Adipocyte (in vitro differentiated cells): ENCODE data around the gene ARPC1A.
"Not testable (repeated sequence)": the region's sequence is repeated elsewhere in the genome, so short reads cannot be mapped to it uniquely, and the experiment has no call there.

Source experiments
- DNase-seq: peaks from one replicate; pipeline ENCODE4 v3.0.0-alpha.2; 2015; ENCODE audit warnings: low read depth
- H3K27me3 ChIP-seq: replicated peaks from 2 replicates; pipeline ENCODE4 v1.7.0; 2013; ENCODE audit warnings: mild to moderate bottlenecking, low read length, moderate library complexity; ENCODE audit not compliant: control insufficient read depth, insufficient read depth
- H3K36me3 ChIP-seq: 2 replicates; pipeline ENCODE4 v1.7.0; 2013; ENCODE audit warnings: low read length, mild to moderate bottlenecking, moderate library complexity; ENCODE audit not compliant: control insufficient read depth, insufficient read depth, severe bottlenecking
- H3K4me1 ChIP-seq: 2 replicates; pipeline ENCODE4 v1.7.0; 2013; ENCODE audit warnings: mild to moderate bottlenecking, low read length, moderate library complexity; ENCODE audit not compliant: control insufficient read depth, insufficient read depth
- H3K4me3 ChIP-seq: 2 replicates; pipeline ENCODE4 v1.7.0; 2013; ENCODE audit warnings: mild to moderate bottlenecking, low read length, moderate library complexity
- H3K9ac ChIP-seq: 2 replicates; pipeline ENCODE4 v1.7.0; 2013; ENCODE audit warnings: mild to moderate bottlenecking, low read length, moderate library complexity
- H3K9me3 ChIP-seq: 2 replicates; pipeline ENCODE4 v1.7.0; 2013; ENCODE audit warnings: mild to moderate bottlenecking, low read length, moderate library complexity; ENCODE audit not compliant: control insufficient read depth

The ARPC1A gene

DNA sequence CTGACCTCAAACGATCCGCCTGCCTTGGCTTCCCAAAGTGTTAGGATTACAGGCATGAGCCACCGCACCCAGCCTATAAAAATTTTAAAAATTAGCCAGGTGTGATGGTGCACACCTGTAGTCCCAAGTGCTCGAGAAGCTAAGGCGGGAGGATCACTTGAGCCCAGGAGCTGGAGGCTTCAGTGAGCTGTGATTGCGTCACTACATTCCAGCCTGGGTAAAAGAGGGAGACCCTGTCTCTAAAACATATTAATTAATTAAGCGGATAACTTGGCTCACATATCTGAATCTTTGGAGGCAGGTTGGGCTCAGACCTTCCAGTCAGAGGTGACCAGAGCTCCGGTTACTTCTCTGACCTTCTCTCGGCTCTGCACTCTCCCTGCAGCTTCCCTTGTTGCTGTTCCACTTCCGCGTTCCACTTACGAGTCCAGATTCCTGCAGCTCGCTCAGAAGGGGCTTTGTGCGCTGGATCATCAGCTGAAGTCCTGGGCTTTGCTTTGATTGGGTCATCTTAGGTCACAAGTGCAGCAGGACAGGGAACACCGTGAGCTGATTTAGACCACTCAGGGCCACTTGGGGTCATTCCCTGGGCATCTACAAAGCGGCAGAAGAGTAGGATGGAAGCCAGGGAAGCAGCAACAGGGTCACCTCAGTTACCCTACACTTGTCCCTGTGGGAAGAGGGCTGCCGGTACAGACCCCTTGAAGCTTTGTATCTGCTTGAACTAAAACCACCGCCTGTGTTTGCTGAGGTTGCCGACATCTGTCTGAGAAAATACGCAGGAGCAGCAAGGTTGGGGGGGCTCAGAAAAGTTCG, 46.8 kb downstream of the ARPC1A start:
- Histone ChIP-seq H3K9me3 (no peaks in the 10 kb centered on the region), H3K36me3 (peaks cover 5% of the 10 kb centered on the region), H3K9ac (no peak overlapping the region), H3K27me3 (no peaks in the 10 kb centered on the region), H3K4me3 (no peak overlapping the region), H3K4me1 (peaks cover 14% of the 10 kb centered on the region)
- DNase-seq: peak; percentile 45

DNA sequence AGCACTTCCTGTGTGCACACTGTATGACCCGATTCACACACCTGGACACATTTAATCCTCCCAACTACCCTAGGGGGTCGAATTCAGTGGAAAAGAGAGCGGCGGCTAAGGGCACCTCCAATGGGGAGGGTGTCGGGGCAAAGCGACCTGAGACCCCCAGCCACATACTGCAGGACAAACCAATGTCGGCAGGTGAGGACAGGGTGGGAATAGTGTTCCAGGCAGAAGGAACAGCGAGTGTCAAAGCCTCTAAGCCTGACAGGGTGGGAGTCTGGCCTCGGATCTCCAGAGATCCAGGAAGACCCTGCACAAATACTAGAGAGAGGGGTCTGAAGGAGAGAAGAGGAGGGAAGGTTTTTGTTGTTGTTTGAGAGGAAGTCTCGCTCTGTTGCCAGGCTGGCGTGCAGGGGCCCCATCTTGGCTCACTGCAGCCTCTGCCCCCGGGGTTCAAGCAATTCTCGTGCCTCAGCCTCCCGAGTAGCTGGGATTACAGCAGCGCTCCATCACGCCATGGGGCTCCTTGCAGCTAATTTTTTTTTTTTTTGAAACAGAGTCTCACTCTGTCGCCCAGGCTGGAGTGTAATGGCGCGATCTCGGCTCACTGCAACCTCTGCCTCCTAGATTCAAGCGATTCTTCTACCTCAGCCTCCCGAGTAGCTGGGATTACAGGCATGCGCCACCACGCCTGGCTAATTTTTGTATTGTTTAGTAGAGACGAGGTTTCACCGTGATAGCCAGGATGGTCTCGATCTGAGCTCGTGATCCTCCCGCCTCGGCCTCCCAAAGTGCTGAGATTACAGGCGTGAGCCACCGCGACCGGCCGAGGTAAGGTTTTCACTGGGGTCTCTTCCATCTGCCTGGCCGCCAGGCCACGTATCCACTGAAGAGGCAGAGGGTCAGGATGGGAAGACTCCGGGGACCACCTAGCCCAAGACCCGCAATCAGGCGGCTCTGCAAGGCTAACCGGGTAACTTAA, 47.7 kb downstream of the ARPC1A start:
- peaks cover 14% of the 10 kb centered on the region for H3K4me1 ChIP-seq
- H3K9me3 ChIP-seq: no peaks in the 10 kb centered on the region
- peak overlapping the region; percentile 87 for H3K9ac ChIP-seq
- H3K36me3 ChIP-seq: peaks cover 14% of the 10 kb centered on the region
- H3K4me3 ChIP-seq: peak overlapping the region; percentile 85
- DNase-seq: no peak
- no peaks in the 10 kb centered on the region for H3K27me3 ChIP-seq

DNA sequence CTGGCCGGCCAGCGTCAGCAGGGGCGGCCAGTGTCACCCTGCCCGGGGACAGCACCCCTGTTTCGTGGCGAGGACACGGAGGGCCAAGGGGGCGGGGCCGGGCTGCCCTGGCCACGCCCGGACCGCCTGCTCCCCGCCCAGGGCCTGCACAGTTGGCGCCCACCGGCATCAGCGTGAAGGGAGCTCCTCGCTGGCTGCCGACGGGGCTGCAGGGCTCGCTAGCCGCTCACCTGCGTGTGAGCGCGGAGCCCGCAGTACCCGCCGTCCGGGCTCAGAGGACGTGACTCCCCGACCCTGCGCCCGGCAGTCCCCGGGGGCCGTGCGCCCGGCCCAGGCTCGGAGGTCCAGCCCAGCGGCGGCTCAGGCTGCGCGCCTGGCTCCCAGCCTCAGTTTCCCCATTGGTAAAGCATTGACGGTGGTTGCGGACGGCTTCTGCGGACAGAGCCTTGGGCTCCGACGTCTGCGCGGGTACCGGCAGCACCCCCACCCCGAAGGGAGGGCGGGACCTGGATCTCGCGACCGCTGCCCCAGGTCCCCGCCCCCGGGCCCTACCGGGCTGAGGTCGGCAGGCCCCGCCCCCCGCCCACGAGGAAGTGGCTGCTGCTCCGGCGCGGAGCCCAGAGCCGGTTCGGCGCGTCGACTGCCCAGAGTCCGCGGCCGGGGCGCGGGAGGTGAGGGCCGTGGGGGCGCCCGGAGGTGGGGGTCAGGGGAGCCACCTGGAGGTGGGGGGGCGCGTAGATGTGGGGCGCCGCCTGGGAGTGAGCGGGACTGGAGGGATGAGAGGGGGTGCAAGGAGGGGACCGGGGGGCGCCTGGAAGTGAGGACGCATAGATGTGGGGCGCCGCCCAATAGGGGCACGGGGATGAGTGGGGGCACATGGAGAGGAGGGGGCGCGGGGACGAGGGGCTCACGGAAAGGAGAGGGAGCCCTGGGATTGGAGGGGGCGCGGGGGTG, 48.7 kb downstream of the ARPC1A start, which contains the start of gene ARPC1B:
Gene ARPC1B, plus strand, starts transcription at position 620 of the 954 bp plus-strand sequence. CDS start 10,985 bp downstream, outside the sequence.
- DNase-seq: peak; percentile 80
- Histone ChIP-seq H3K4me3 (peak within 1 kb of the TSS; percentile 85), H3K4me1 (peaks cover 20% of the 10 kb centered on the region), H3K9ac (peak within 1 kb of the TSS; percentile 87), H3K36me3 (peaks cover 11% of the 10 kb centered on the region), H3K9me3 (no peaks in the 10 kb centered on the region), H3K27me3 (no peaks in the 10 kb centered on the region)

DNA sequence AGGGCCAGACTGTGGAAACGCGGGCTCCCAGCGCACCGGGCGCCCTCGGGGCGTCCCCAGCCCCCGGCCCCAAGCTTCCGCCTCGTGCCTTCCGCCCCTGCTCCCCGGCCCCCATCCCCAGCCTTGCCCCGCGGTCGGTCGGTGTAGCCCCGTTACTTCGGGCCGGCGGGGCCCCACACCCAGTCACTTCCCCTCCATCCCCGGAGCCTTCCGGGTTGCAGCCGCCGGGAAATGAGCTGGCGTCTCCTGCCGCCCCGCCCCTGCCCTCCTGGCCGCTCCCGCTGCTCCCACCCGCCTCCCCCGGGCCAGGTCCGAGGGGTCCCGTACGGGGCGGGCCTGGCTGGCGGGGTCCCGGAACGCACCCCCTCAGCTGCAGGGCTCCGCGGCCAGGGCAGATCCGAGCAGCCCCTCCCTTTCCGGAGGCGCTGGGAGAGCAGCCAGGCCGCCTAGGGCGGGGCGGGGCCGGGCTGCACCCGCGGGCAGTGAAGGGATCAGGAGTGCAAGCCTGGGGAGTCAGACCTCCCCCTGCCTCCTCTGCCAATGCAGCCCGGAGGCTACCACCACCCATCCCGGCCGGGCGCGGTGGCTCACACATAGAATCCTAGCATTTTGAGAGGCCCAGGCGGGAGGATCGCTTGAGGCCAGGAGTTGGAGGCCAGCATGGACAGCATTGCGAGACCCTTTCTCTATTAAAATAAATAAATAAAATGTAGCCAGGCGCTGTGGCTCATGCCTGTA, 49.5 kb downstream of the ARPC1A start:
- Histone ChIP-seq H3K9ac (peak overlapping the region; percentile 87), H3K4me1 (peaks cover 28% of the 10 kb centered on the region), H3K27me3 (no peaks in the 10 kb centered on the region), H3K9me3 (no peaks in the 10 kb centered on the region), H3K36me3 (peaks cover 11% of the 10 kb centered on the region), H3K4me3 (peak overlapping the region; percentile 85)
- DNase-seq: peak; percentile 84

DNA sequence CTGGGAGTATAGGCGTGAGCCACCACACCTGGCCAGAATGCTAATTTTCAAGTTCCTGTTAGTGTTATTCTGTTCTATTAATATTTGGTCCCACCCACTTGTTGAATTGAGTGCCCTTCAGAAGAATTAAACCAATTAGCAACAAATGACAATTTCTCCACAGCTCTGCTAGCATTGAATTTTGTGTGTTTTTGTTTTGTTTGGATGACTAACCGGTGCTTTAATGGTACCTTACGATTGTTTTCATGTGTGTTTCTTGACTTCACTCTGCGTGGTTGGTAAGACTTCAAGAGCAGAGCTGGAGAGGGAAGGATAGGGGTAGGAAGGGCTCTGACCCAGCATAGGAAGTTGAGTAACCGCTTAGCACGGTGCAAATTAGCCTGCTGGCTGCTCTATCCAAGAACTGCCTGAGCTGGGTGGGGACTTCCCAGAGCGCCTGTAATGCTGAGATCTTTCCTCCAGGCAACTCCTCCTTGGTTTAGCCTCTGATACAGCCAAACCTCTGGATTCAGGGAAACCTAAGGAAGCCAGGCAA, 53.4 kb downstream of the ARPC1A start:
- DNase-seq: peak; percentile 96
- Histone ChIP-seq H3K9me3 (no peaks in the 10 kb centered on the region), H3K36me3 (peaks cover 11% of the 10 kb centered on the region), H3K4me3 (peak overlapping the region; percentile 67), H3K4me1 (peaks cover 34% of the 10 kb centered on the region), H3K9ac (peak overlapping the region; percentile 90), H3K27me3 (no peaks in the 10 kb centered on the region)

DNA sequence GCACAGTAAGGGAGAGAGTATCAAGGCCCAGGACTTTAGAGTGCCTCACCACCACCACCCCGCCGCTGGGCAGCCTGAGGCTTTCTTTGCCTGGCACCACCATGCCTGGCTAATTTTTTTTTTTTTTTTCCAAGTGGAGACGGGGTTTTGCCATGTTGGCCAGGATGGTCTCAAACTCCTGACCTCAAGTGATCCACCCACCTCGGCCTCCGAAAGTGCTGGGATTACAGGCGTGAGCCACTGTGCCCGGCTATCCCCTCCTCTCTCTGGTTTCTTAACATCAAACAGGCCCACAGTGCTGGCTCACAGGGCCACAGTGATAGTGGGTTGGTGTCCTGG, 54.0 kb downstream of the ARPC1A start:
- peak overlapping the region; percentile 67 for H3K4me3 ChIP-seq
- peaks cover 11% of the 10 kb centered on the region for H3K36me3 ChIP-seq
- peak overlapping the region; percentile 90 for H3K9ac ChIP-seq
- H3K4me1 ChIP-seq: peaks cover 34% of the 10 kb centered on the region
- H3K9me3 ChIP-seq, H3K27me3 ChIP-seq, DNase-seq: not testable (repeated sequence)

DNA sequence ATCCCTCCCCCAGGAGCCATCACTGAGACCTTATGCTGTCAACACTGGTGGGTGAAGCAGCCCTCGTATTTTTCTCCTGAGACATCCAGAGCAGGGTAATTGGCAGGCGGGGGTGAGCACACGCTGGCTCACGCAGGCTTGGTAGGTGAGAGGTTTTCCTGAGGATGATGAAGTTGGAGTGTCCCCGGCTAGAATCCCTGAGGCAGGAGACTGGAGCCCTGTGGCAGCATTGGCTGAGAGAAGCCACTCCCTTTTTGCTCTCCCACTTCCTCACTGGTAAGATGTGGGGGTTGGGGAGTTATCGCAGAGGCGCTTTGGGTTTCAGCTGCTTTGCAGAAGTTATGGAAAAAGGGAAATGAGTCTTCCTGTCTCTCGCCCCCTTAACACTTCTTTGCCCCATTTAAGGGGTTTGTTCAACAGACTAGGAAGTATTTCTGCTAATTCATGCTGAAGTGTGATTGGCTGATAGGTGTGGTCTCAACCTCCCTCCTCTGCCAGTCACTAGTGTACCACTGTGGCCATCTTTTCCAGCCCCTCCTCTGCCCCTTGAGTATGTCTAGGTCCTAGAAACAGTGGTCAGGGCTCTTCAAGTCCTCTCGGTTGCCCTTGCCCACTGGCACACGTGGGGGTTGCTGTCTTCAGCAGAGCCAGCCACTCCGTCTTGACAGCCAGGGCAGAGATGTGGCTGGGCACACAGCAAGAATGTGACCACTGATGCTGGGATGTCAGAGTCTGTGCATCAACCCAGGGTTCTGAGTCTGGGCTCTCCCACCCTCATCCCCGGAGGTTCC, 54.5 kb downstream of the ARPC1A start:
- peak; percentile 40 for DNase-seq
- Histone ChIP-seq H3K9ac (peak overlapping the region; percentile 90), H3K27me3 (no peaks in the 10 kb centered on the region), H3K9me3 (no peaks in the 10 kb centered on the region), H3K36me3 (peaks cover 11% of the 10 kb centered on the region), H3K4me3 (peak overlapping the region; percentile 67), H3K4me1 (peaks cover 34% of the 10 kb centered on the region)

DNA sequence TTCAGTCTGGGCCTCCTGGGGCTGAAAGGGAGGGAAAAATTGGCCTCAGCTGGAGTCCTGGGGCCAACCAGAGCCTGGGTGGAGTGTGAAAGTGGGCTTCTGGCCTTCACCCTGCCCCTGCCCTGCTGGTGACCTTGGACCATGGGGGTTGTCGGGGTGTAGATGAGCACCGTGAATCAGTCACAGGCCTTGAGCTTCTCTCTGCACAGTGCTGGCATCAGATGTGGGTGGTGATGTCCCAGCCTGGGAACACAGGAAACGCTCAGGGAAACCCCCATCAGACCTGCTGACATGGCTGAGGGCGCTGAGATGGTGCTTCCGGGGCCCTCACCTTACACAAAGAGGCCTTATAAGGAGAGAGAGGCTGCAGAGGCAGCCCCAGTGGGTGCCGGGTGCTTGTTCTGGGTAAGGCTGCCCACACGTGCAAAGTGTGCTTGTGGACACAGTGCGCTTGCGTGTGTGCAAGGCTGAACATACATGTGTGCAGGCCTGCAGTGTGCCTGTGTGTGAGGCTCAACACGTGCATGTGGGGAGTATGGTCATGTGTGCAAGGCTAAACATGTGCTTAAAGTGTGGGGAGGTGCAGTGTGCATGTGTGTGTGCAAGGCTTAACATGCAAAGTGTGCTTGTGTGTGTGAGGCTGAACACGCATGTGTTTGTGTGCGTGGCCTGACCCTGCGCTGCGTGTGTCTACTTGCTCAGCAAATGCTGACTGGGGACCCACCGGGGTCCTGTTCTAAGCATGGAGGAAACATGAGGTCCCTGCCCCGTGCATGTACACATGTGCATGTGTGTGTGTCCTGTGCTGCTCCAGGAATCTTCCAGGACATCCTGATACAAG, 55.3 kb downstream of the ARPC1A start:
- Histone ChIP-seq H3K36me3 (peaks cover 16% of the 10 kb centered on the region), H3K9me3 (no peaks in the 10 kb centered on the region), H3K4me3 (peak overlapping the region; percentile 67), H3K9ac (peak overlapping the region; percentile 90), H3K27me3 (no peaks in the 10 kb centered on the region), H3K4me1 (peaks cover 31% of the 10 kb centered on the region)
- DNase-seq: no peak

DNA sequence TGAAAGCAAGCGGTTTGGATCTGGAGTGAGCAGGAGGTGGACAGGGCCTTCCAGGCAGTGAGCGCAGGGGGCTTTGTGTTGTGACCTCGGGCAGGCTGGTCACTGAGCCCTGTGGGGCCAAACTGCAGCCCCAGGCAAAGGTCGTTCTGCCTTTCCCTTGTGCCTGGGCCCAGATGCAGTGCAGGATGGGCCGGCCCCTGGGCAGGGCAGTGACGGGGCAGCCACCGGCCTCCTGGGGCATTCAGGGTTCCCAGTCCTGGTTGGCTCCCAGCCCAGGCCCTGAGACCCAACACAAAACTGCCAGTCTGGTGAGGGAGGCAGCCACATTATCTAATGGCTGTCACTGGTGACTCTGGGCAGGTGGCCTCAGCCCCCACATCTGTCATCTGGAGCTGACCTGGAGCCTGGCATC, 56.0 kb downstream of the ARPC1A start:
- no peak overlapping the region for H3K4me3 ChIP-seq
- peaks cover 31% of the 10 kb centered on the region for H3K4me1 ChIP-seq
- H3K27me3 ChIP-seq: no peaks in the 10 kb centered on the region
- H3K9ac ChIP-seq: no peak overlapping the region
- DNase-seq: no peak
- H3K36me3 ChIP-seq: peaks cover 19% of the 10 kb centered on the region
- no peaks in the 10 kb centered on the region for H3K9me3 ChIP-seq
